ENCODE data around the gene ANGPTL7.
A peak's percentile ranks its signal among the peaks of the same experiment; 100 is the strongest.
"Not testable (repeated sequence)": the region's sequence is repeated elsewhere in the genome, so short reads cannot be mapped to it uniquely, and the experiment has no call there.

ANGPTL7 gene

GRCh38 chr1:11170102-11170501 lies 19.1 kb upstream of the ANGPTL7 start:
- DNase-seq: no peak

GRCh38 chr1:11174261-11174942 lies 14.8 kb upstream of the ANGPTL7 start:
- DNase-seq: peak; percentile 36

GRCh38 chr1:11175461-11175860 lies 13.7 kb upstream of the ANGPTL7 start:
- no peak for DNase-seq

GRCh38 chr1:11176081-11176706 lies 13.0 kb upstream of the ANGPTL7 start:
- peak; percentile 65 for DNase-seq

- peak; percentile 74 for DNase-seq
Measured at GRCh38 chr1:11178021-11179015, 10.8 kb upstream of the ANGPTL7 start.

GRCh38 chr1:11179125-11179524 lies 10.0 kb upstream of the ANGPTL7 start:
- no peak for DNase-seq

- DNase-seq: not testable (repeated sequence)
Measured at GRCh38 chr1:11179749-11180148, 9.4 kb upstream of the ANGPTL7 start.

- peak; percentile 47 for DNase-seq
Measured at GRCh38 chr1:11180342-11180744, 8.8 kb upstream of the ANGPTL7 start.

- no peak for DNase-seq
Measured at GRCh38 chr1:11182884-11183283, 6.3 kb upstream of the ANGPTL7 start.

GRCh38 chr1:11184973-11185372 lies 4.2 kb upstream of the ANGPTL7 start:
- DNase-seq: no peak

- DNase-seq: no peak
Measured at GRCh38 chr1:11187000-11187399, 2.2 kb upstream of the ANGPTL7 start.

GRCh38 chr1:11187494-11187893 lies 1.7 kb upstream of the ANGPTL7 start:
- no peak for DNase-seq

- DNase-seq: no peak
Measured at GRCh38 chr1:11187931-11188330, 1.2 kb upstream of the ANGPTL7 start.

- no peak for DNase-seq
Measured at GRCh38 chr1:11188381-11188780, 774 bp upstream of the ANGPTL7 start.

- no peak for DNase-seq
Measured at GRCh38 chr1:11193376-11193775, 4.2 kb downstream of the ANGPTL7 start.

- no peak for DNase-seq
Measured at GRCh38 chr1:11194407-11195176, 5.4 kb downstream of the ANGPTL7 start.

- DNase-seq: no peak
Measured at GRCh38 chr1:11196945-11197344, 7.8 kb downstream of the ANGPTL7 start.

- DNase-seq: no peak
Measured at GRCh38 chr1:11197359-11197758, 8.2 kb downstream of the ANGPTL7 start.

GRCh38 chr1:11198257-11198656 lies 9.1 kb downstream of the ANGPTL7 start:
- DNase-seq: no peak

GRCh38 chr1:11198851-11199594 lies 9.9 kb downstream of the ANGPTL7 start:
- DNase-seq: no peak

- DNase-seq: no peak
Measured at GRCh38 chr1:11204396-11205190, 15.4 kb downstream of the ANGPTL7 start.
